Heart left ventricle (tissue), 13 donors: ENCODE data around the gene GBA3.

Experiments
- POLR2A ChIP-seq, 2 donors: fragments of 450-650 bp; IDR thresholded peaks; one replicate each; pipeline ENCODE4 v1.6.1; 2017; ENCODE audit warnings: antibody characterized with exemption in 2 of 2, mild to moderate bottlenecking in 2 of 2, moderate library complexity in 2 of 2
- TF ChIP-seq, protein P1 (sequence below), 12 donors: fragments of 200-600 bp; sonication (generic) in 4 of 12; IDR thresholded peaks; one replicate each; pipeline versions ENCODE4 v1.5.0 to v1.8.0; 2018 to 2022; ENCODE audit warnings: antibody characterized with exemption in 12 of 12, mild to moderate bottlenecking in 5 of 12
- donor health status: ischemic (EF 13 %, LVEDD 7.1; RV severe dilation, severe dysfunction).
- donor health status: DM: no; HTN: yes; CAD: no.
- donor health status: DM: no; HTN: no; CAD: no.
- donor health status: ischemic (EF 25% LVEDD 6.9; RV normal size, moderate dysfunction).
- donor health status: ischemic (EF 25% LVEDD 5.7; RV mildly dilated, moderate dysfunction).
- donor health status: ischemic (EF 35%, LVEDD 5.7; RV mildly dilated, moderate dysfunction).
- donor health status: nonischemic (EF 11% LVEDD 7.7; RV severe dilation, severe dysfunction).
- donor health status: DM: yes; HTN: yes; CAD: no.
- donor health status: PGD.
- donor health status: ischemic (EF 29% LVEDD 5.4; RV normal size, mild dysfunction).
- donor health status: nonischemic (EF 23%, LVEDD 6.1; RV moderate dilation, normal function).

DNA sequence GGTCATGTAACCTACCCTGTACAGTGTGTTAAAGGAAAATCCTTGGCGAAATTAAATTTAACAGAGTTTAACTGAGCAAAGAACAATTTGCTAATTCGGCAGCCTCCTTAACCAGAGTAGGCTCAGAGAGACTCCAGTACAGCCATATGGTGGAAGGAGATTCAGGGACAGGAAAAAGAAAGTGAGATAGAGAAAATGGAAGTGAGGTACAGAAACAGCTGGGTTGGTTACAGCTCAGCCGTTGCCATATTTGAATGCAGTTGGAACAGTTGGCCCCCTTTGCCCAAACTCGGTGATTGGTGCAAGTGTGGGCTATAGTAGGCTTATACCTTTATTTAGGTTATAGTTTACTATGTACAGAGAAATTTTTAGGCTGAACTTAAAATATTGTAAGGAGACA, 48.8 kb upstream of the GBA3 start:
- TF ChIP-seq, protein P1, sequence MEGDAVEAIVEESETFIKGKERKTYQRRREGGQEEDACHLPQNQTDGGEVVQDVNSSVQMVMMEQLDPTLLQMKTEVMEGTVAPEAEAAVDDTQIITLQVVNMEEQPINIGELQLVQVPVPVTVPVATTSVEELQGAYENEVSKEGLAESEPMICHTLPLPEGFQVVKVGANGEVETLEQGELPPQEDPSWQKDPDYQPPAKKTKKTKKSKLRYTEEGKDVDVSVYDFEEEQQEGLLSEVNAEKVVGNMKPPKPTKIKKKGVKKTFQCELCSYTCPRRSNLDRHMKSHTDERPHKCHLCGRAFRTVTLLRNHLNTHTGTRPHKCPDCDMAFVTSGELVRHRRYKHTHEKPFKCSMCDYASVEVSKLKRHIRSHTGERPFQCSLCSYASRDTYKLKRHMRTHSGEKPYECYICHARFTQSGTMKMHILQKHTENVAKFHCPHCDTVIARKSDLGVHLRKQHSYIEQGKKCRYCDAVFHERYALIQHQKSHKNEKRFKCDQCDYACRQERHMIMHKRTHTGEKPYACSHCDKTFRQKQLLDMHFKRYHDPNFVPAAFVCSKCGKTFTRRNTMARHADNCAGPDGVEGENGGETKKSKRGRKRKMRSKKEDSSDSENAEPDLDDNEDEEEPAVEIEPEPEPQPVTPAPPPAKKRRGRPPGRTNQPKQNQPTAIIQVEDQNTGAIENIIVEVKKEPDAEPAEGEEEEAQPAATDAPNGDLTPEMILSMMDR (IDR thresholded peaks at IDR 0.05), result no peak
- TF ChIP-seq POLR2A (IDR thresholded peaks at IDR 0.05), result no peak
